GM13977 (cell line): ENCODE results near the gene GRPEL2.

Experiments
- DNase-seq: peaks from one replicate; pipeline ENCODE4 v3.0.0; 2012; ENCODE audit warnings: low spot score
- in situ Hi-C: fragments of 300-500 bp; cut with MboI; formaldehyde crosslinking; loops from one replicate; pipeline ENCODE4 v1.12.0; 2022; ENCODE audit warnings: low sequenced_read_pairs, low pct_unique_long_range_greater_than_20kb, mixed read lengths, inconsistent platforms; ENCODE audit not compliant: unreplicated experiment
- TF ChIP-seq, protein P1 (sequence below): IDR thresholded peaks from 2 replicates; pipeline ENCODE4 v1.5.1; 2012; ENCODE audit warnings: mild to moderate bottlenecking, control low read depth; ENCODE audit not compliant: insufficient read depth; ENCODE audit errors: extremely low read depth, missing control alignments

GRPEL2 gene

DNA sequence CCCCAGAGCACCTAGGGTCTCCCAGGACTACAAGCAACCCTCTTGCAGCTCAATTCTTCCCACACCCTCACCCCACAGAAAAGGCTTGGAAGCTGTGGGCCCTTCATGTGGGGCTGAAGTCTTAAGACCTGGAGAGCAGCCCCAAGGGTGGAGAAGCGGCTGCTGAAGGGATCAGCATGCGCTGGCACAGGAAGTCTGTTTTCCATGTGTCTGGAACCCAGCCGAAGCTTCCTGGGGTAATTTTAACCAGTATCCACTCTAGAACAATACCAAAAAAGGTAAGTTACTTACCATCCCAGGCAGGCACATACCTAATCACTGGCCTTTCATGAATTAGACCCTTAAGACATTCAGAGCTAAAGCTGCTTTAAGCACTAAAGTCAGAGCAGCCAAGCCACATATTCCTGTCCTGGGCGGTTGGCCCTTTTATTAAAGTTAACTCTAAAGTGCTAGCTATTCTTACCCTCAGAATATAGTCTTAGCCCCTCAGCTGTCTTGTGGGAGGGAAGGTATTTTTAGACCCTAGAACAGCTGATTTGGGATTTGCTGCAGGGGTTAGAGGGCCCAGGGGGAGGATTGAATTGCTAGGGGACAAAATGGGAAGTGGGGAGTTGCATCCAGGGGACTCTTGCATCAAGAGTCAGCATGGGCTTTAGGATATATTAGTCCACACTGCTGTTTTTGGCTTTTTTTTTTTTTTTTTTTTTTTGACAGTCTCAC, 26.9 kb downstream of the GRPEL2 start:
- in situ Hi-C loops = loop anchor here (10.0 kb wide), 1 partner anchor 193 kb away; no protein-coding TSS in a partner anchor
- TF ChIP-seq, protein P1, sequence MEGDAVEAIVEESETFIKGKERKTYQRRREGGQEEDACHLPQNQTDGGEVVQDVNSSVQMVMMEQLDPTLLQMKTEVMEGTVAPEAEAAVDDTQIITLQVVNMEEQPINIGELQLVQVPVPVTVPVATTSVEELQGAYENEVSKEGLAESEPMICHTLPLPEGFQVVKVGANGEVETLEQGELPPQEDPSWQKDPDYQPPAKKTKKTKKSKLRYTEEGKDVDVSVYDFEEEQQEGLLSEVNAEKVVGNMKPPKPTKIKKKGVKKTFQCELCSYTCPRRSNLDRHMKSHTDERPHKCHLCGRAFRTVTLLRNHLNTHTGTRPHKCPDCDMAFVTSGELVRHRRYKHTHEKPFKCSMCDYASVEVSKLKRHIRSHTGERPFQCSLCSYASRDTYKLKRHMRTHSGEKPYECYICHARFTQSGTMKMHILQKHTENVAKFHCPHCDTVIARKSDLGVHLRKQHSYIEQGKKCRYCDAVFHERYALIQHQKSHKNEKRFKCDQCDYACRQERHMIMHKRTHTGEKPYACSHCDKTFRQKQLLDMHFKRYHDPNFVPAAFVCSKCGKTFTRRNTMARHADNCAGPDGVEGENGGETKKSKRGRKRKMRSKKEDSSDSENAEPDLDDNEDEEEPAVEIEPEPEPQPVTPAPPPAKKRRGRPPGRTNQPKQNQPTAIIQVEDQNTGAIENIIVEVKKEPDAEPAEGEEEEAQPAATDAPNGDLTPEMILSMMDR = no peak

DNA sequence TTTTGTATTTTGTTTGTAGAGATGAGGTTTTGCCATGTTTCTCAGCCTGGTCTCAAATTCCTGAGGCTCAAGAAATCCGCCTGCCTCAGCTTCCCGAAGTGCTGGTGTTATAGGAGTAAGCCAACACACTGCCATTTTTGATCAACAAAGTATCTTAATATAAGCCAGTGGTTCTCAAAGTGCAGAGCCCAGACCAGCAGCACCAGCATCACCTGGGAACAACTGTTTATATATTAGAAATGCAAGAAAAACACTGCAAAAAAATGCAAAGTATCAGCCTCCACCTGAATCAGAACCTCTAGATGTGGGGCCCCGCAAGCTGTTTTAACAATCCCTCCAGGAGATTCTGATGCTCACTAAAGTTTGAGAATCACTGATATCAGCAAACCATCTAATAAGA, 27.6 kb downstream of the GRPEL2 start:
- in situ Hi-C loops = loop anchor here (10.0 kb wide), 1 partner anchor 192 kb away; no protein-coding TSS in a partner anchor
- TF ChIP-seq, protein P1 = no peak
- DNase-seq = no peak

More for the DNA sequence above, 26.9 kb downstream of the GRPEL2 start:
- DNase-seq = no peak

DNA sequence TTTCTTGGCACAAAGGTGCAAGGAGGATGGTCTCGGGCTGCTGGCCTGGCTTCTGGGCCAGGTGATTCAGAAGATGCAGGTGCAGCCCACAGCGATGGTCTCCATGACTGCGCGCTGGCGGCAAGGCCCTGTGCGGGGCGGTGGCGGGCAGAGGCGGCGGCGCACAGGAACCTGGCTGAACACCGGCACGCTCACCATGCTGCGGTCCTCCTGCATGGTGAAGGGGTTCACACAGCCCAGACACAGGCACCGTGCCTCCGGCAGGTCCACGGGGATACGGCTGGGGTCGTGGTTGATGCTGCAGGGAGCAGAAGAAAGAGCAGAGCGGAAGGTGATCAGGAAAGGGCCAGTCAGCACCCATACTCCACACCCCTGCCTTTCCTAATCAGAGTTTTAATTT, 29.0 kb downstream of the GRPEL2 start:
- in situ Hi-C loops = loop anchor here (10.0 kb wide), 1 partner anchor 190 kb away; no protein-coding TSS in a partner anchor
- no peak for DNase-seq
- TF ChIP-seq, protein P1 = no peak

DNA sequence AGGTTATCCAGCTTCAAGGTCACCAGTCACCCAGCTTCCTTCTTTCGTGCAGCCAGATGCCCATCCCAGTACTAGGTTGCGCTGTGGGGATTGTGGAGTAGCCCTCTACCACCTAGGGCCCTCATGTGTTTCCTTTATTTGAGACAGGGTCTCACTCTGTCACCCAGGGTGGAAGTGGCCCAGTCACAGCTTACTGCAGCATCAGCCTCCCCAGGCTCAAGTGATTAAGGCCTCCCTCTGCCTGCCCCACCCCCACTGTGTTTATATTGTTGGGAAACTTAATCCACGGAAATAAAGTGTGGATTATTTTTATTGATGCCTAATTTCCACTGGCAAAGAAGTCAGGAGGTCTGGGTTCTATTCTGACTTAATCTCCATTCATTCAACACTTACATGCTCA, 29.5 kb downstream of the GRPEL2 start:
- in situ Hi-C loops = loop anchor here (10.0 kb wide), 1 partner anchor 190 kb away; no protein-coding TSS in a partner anchor

DNA sequence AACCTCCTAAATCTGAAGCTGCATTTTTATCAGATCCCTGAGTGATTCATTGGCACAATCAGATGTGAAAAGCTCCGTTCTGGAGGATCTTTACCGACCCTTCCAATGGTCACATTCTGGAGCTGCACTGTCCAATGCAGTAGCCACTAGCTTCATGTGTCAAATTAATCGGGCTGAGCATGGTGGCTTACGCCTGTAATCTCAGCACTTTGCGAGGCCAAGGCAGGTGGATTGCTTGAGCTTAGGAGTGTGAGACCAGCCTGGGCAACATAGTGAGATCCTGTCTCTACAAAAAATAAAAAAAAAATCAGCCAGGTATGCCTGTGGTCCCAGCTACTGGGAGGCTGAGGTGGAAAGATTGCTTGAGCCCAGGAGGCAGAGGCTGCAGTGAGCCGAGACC, 30.1 kb downstream of the GRPEL2 start:
- TF ChIP-seq, protein P1 = no peak
- no peak for DNase-seq
- in situ Hi-C loops = loop anchor here (10.0 kb wide), 1 partner anchor 189 kb away; no protein-coding TSS in a partner anchor

More for the DNA sequence above, 29.5 kb downstream of the GRPEL2 start:
- TF ChIP-seq, protein P1 = no peak
- no peak for DNase-seq

DNA sequence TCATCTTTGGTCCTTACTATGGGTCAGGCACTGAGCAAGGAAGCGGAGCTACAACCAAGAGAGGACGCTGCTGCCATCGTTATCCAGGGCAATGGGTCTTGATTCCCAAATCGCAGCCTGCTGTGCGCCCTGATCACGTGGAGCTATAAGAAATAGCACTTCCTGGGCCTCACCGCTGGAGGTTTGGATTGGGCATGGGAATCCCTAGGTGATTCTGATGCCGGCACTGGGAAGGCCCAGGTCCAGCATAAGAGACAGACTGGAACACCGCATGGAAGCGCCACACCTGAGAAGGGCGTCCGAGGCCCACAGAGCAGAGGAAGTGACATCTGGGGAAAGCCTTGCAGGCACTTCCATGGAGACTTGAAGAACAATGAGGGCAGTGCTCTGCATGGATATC, 30.8 kb downstream of the GRPEL2 start:
- DNase-seq = no peak

More for the DNA sequence above, 30.8 kb downstream of the GRPEL2 start:
- in situ Hi-C loops = loop anchor here (10.0 kb wide), 1 partner anchor 189 kb away; no protein-coding TSS in a partner anchor
- TF ChIP-seq, protein P1 = no peak
